ENCODE measurements around the gene MAP3K6.

The MAP3K6 gene

DNA sequence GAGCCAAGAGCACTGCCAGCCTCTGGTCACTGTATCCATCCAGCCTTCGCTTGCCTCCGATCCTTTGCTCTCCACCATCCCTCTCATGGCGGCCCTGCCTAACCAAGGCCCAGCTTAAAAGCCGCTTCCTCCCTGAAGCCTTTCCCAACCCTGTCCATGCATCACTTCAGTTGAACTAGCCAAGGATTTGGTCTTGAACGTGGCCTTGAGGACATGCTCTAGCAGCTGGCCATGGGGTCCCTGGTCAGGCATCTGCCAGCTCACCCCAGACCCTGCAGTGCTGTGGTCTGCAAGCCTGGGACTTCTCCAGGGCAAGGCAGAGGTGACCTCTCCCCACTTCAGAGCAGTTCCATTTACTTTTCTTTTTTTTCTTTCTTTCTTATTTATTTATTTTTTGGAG, 30.0 kb downstream of the MAP3K6 start:
- DNase-seq (ENCODE audit: extremely low read depth in 1 of 2, low read depth in 1 of 2), result no peak

- DNase-seq (ENCODE audit: extremely low read depth in 1 of 2, low read depth in 1 of 2), result no peak
Measured at GRCh38 chr1:27335506-27336422, 31.0 kb downstream of the MAP3K6 start.

DNA sequence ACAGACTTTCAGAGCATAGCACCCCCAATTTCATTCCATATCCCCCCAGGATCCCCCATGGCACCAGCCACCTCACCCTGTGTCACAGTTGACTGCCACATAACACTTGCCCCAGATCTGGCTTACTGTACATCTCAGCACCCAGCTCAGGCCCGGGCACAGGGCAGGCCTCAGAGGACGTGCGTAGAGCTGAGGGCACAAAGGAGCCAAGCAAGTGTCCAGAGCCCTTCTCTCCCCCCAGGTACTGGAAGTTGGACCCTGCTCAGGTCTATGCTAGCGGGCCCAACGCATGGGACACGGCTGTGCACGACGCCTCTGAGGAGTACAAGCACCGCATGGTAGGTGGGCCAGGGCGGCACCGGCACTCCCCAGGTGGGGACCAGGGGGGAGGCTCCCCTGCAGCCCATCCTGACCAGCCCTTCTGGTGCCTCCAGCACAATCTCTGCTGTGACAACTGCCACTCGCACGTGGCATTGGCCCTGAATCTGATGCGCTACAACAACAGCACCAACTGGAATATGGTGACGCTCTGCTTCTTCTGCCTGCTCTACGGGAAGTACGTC, 33.0 kb downstream of the MAP3K6 start:
- no peak for DNase-seq (ENCODE audit: extremely low read depth in 1 of 2, low read depth in 1 of 2)

GRCh38 chr1:27332536-27333281, 34.1 kb downstream of the MAP3K6 start:
- DNase-seq (ENCODE audit: extremely low read depth in 1 of 2, low read depth in 1 of 2), result peak in 1 of 2 donors; percentile 53

DNA sequence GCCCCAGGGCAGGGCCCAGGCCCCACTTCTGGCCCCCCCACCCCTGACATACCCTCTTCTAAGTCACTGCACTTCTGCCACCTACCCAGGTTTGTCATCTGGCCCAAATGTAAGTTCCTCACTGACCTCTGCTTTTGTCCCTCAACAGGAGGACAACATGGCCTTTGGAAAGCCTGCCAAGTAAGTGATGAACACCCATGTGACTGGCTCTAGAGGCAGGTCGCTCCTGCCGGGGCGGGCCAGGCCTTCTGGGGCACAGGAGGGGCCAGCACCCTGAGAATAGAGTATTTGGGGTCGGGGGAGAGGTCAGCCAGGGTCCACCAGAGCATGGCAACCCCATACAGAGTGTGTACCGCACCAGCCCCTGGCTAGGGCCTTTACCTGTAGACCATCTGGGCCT, 34.8 kb downstream of the MAP3K6 start:
- no peak for DNase-seq (ENCODE audit: extremely low read depth in 1 of 2, low read depth in 1 of 2)

DNA sequence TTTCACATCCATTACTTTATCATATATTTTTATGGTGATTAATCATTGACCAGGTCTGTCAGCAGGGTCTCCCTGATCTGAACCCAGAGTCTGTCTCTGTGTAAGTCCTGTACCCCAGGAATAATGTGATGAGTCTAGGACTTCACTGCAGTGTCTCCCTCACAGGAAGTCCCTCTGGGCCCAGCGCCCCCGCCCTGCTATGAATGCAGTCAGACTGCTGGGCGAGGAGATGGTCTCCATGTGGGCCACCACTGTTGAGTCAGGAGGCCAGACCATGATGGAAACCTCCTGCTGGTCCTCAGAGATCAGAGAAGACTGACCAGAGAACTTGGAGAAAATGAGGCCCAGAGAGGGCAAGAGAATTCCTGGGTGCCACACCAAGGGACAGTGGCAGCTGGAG, 35.3 kb downstream of the MAP3K6 start:
- no peak for DNase-seq (ENCODE audit: extremely low read depth in 1 of 2, low read depth in 1 of 2)

GRCh38 chr1:27330786-27331185, 36.0 kb downstream of the MAP3K6 start:
- no peak for DNase-seq (ENCODE audit: extremely low read depth in 1 of 2, low read depth in 1 of 2)

DNA sequence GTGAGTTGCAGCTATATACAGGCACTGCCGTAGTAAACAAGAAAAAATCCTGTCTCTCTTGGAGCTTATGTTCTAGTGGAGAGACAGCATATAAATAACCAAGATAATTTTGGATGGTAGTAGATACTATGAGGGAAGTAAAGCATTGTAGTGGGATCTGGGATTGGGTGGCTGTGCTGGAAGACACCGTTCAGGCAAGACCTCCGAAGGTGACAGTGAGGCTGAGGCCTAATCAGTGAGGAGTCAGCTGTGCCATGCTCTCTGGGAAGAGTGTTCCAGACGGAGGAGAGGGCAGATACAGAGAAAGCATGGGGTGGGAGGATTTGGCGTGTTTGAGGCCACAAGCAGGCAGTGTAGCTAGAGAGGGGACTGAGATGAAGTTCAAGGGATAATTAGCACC, 38.8 kb downstream of the MAP3K6 start:
- DNase-seq (ENCODE audit: extremely low read depth in 1 of 2, low read depth in 1 of 2), result no peak

DNA sequence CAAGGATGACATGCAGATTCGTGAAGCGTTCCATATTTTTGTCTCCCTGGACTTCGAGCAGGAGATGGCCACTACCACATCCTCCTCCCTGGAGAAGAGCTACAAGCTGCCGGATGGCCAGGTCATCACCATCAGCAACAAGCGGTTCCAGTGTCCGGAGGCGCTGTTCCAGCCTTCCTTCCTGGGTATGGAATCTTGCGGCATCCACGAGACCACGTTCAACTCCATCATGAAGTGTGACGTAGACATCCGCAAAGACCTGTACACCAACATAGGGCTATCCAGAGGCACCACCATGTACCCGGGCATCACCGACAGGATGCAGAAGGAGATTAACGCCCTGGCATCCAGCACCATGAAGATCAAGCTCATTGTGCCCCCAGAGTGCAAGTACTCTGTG, 41.5 kb downstream of the MAP3K6 start:
- no peak for DNase-seq (ENCODE audit: extremely low read depth in 1 of 2, low read depth in 1 of 2)

DNA sequence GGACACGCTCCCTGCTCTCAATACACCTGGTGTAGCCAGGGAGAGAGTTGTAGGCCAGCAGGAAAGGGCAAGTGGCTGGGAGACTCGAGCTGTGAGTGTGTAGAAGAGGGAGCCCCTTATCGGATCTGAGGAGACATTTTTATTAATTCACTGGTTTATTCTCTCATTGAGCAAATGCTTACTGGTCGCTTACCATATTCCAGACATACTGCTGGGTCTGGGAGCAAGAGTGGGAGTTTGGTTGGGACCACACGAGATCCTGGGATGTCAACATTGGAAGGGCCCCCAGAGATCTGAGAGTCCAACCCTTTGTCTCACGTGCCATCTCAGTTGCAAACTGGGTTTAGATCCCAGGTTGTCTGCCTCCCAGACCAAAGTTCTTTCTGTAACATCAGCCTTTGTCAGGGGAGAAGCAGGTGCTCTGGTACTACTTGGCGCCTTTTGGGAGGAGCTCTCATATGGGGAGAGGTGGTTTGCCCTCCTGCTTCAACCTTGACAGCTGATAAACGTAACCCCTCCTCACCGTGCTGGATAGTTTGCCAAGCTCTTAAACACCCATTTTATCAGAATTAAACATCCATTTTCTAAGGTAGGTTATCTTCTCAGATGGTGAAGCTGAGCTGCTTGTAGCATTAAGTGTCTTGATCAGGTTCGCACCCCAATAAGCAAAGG, 44.1 kb downstream of the MAP3K6 start:
- no peak for DNase-seq (ENCODE audit: extremely low read depth in 1 of 2, low read depth in 1 of 2)

- DNase-seq (ENCODE audit: extremely low read depth in 1 of 2, low read depth in 1 of 2), result peak; percentile 88 to 94
Measured at GRCh38 chr1:27321813-27322568, 44.8 kb downstream of the MAP3K6 start, which contains the start of gene TMEM222. TSS of gene TMEM222 (plus strand) at chr1:27322163. CDS start at chr1:27322198, 35 bp downstream.

GRCh38 chr1:27318596-27318995, 48.2 kb downstream of the MAP3K6 start:
- DNase-seq (ENCODE audit: extremely low read depth in 1 of 2, low read depth in 1 of 2), result no peak

DNA sequence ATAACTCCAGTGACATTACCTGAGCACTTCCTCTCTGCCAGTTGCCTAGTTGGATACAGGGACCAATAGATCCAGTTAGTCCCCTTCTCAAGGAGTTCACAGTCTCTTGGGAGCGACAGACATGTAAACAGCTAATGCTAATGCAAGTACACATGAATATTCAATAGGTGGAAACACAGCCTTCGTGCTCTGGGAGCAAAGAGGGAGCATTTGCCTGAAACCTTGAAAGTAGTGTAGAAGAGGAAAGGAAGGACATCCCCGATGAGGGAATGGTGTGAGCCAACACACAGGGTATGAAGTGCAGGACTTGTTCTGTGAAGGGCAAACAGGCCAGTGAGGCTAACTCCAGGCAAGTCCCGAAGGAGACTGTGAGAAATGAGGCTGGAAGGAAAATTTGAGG, 48.6 kb downstream of the MAP3K6 start:
- no peak for DNase-seq (ENCODE audit: extremely low read depth in 1 of 2, low read depth in 1 of 2)

GRCh38 chr1:27316860-27317259, 49.9 kb downstream of the MAP3K6 start:
- no peak for DNase-seq (ENCODE audit: extremely low read depth in 1 of 2, low read depth in 1 of 2)

DNA sequence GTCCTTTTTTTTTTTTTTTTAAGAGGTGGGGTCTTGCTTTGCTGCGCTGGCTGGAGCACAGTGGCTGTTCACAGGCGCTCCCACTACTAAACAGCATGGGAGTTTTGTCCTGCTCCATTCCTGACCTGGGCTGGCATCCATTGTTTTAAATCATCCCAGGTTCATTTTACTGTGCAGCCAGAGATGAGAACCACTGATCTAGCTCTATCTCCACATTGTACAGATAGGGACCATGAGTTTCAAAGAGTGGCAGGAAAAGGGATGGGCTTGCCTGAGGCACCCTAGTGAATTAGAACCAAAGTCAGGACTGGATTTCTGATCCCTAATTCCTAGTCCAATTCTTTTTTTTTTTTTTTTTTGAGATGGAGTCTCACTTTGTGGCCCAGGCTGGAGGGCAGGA, 52.0 kb downstream of the MAP3K6 start:
- no peak for DNase-seq (ENCODE audit: extremely low read depth in 1 of 2, low read depth in 1 of 2)

GRCh38 chr1:27314169-27314568, 52.6 kb downstream of the MAP3K6 start:
- no peak for DNase-seq (ENCODE audit: extremely low read depth in 1 of 2, low read depth in 1 of 2)

DNA sequence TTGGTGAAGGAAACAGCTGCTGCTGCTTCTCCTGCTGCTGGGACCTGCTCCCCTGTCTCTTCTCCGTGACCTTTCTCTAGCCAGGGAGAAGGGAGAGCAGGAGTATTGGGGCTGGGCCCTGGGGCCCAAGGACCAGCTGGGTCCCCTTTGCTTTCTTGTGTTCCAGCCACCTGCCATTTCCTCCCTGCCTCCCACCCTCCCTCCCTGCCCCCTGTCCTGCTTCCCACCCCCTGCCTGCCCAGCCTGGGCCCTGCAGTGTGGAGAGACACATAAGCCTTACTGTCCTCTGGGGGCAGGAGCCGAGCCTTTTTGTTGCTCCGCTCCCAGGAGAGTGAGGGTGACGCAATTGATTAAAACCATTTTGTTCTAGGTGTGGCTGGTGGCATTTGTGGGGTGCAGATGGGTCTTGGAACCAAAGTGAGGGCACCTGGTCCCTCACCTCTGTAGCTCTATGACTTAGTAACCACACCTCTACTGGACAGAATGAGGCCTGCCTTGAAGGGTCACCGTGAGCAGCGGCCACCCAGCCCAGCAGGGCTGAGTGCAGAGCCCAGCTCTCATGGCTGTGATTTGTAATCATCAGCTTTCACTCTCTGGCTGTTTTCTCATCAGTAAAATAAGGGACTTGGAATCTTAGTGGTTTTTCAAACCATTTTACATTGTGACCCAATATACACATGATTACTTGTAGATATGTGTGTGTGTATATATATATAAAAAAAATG, 58.7 kb downstream of the MAP3K6 start:
- no peak for DNase-seq (ENCODE audit: extremely low read depth in 1 of 2, low read depth in 1 of 2)

- DNase-seq (ENCODE audit: extremely low read depth in 1 of 2, low read depth in 1 of 2), result no peak
Measured at GRCh38 chr1:27306892-27307761, 59.6 kb downstream of the MAP3K6 start.

GRCh38 chr1:27306071-27306470, 60.7 kb downstream of the MAP3K6 start:
- DNase-seq (ENCODE audit: extremely low read depth in 1 of 2, low read depth in 1 of 2), result no peak
